GM21723 (cell line): ENCODE results near the gene BSND.

Source experiments
- ATAC-seq: cut with Tn5 transposase; IDR thresholded peaks from one replicate; pipeline ENCODE4 v1.9.1; 2021; ENCODE audit warnings: mild to moderate bottlenecking, moderate library complexity; ENCODE audit not compliant: unreplicated experiment

The BSND gene

DNA sequence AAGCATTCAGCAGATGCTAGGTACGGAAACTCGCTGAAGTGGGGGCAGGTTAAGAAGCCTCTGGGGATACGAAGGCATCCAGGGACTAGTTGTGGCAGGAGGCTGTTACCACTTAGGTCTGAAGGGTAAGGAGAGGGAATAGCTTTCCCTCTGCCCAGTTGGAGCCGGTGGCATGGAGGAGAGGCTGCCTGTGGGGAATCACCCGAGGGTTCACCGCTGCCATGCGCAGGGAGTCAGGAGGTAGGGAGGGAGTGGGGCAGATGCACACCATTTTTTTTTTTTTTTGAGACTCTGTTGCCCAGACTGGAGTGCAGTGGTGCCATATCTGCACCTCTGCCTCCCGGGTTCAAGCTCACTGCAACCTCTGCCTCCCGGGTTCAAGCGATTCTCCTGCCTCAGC lies 46.7 kb downstream of the BSND start:
- ATAC-seq = no peak

GRCh38 chr1:55046871-55047270 lies 48.1 kb downstream of the BSND start:
- ATAC-seq = no peak

DNA sequence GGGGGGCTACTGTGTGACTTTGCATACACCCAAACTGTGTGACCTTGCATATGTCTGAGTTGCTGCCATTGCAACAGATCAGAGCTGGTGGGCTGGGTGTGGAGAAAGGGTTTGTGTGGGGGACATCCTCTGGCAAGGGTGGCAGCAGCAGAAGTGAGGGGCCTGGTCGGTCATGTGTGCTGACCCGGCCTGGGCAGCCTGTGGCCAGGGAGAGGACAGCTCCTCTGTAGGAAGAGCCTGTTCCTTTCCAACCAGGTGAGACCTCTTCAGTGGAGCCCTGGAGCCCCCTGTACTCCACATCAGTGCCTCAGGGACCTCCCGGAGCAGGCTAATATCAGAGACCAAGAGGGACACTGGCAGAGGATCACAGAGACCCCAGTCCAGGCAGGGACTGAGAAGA lies 48.9 kb downstream of the BSND start:
- no peak for ATAC-seq

GRCh38 chr1:55048453-55049270 lies 49.9 kb downstream of the BSND start:
- no peak for ATAC-seq

DNA sequence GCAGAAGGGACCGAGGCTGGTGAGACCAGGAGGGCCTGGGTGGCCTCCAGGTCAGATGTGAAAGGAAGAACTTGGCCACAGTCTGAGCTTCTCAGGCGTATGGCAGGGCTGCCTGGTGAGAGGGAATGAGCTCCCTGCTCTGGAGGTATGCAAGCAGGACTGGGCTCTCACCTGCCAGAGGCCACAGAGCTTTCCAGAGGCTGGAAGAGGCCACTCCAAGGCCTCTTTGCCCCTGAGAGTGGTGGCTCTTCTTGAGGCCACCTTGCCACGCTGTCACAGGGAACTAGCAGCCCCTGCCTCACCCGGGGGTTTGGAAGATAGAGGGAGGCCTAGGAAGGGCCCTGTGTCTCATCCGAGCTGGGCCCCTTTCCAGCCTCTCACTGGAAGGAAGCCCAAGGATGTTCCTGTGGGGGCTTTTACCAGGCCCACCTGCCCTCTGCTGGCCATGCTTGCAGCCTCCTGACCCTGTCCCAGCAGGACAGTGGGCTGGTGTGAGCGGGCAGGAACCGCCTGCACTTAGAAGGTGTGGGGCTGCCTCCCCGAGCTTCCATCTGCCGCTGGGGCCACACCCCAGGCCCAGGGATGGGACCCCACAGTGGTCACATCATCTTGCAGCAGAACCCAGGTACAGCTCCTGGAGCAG lies 50.7 kb downstream of the BSND start:
- ATAC-seq = no peak

- ATAC-seq = no peak
These were observed 51.2 kb downstream of the BSND start for GRCh38 chr1:55049914-55050278.

DNA sequence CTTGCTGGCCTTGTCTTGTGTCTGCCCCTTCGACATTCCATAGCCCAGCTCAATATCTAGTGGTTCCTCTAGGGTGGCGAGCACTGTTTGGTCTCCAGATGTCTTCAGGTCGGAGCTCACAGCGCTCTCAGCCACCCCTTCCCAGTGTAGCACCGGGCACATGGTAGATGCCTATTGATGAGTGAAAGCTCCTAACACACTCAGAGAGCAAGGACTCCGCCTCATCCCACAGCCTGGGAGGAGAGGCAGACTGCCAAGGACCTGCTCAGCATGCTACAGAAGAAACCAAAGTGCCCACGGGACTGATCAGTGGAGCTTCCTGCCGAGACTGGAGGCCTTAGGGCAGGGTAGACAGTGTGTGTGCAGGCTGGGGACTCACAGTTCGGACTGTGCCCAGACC lies 51.5 kb downstream of the BSND start:
- ATAC-seq = no peak

DNA sequence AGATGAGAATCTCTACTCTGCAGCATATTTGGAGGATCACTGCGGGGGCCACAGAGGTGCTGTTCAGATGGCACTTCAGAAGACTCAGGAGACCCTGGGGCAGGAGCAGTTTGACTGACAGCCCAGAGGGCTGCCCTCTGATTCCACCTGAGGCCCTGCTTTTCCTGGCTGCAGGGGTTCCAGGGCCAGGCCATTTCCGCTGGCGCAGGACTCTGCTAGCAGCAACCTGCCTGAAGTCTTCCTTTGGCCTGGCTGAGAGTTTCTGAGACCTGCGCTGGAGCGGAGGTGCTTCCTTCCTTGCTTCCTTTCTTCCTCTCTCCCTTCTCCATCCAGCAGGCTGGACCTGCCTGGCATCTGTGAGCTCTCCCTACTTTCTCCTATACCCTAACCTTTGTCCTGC lies 52.4 kb downstream of the BSND start:
- no peak for ATAC-seq

DNA sequence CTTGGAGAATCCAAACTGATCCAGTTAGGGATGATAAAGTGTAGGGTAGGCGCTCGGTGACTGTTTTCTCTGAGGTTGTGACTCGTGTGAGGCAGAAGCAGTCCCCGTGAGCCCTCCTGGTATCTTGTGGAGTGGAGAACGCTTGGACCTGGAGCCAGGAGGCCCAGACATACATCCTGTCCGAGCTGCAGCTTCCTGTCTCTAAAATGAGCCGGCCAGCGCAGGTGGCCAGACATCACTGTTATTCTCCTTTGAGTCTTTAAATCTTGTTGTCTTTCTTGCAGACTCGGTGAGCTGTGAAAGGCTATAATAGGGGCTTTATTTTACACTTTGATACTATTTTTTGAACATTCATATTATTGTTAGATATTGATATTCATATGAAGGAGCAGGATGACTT lies 52.9 kb downstream of the BSND start:
- ATAC-seq = no peak

DNA sequence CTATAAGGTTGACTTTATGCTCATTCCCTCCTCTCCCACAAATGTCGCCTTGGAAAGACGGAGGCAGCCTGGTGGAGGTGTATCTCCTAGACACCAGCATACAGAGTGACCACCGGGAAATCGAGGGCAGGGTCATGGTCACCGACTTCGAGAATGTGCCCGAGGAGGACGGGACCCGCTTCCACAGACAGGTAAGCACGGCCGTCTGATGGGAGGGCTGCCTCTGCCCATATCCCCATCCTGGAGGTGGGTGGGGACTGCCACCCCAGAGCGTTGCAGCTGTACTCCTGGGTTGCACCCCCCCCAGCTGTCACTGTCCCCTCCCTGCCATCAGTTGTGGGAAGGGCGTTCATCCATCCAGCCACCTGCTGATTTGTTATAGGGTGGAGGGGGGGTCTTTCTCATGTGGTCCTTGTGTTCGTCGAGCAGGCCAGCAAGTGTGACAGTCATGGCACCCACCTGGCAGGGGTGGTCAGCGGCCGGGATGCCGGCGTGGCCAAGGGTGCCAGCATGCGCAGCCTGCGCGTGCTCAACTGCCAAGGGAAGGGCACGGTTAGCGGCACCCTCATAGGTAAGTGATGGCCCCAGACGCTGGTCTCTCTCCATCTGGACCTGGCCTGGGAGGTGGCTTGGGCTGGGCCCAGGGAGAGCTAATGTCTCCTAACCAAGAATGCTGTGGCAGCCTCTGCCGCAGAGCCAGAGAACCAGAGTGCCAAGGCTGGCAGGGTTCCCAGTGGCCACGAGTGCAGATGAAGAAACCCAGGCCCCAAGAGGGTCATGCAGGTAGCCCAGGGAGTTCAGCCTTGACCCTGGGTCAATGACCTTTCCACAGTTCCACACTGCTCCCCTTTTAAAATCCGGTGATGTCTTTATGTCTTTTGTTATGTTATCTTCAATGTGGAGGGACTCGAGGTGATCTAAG lies 53.7 kb downstream of the BSND start:
- ATAC-seq = no peak

DNA sequence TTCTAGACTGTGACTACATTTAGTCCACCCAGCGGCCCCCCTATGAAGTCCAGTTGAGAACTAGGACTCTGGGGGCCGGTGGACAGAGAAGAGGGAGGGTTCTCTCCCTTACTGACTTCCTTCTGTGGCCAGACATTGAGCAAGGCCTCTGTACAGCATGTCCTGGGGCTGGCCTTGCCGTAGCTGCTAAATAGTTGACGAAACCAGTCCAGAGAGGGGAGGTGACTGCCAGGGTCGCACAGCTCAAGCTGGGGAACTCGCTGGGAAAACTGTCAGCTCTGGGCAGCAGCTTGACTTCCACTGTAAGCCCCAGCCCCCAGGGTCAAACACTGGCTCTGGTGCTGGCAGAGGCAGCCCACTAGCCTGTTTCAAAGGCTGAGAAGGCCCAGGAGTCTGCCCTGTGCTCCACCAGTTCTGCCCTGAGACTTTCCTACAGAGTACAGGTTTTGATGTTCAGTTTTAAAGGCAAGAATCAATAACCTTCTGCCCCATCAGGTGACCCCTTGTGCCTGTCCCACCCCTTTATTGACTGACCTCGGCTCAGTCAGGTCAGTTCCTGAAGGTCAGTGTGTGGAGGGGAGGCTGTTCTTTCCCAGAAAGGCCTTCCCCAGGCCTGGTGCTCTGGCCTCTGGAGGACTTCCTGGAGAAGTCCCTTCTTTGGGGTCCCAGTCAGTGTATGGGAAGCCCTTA lies 54.7 kb downstream of the BSND start:
- ATAC-seq = no peak

DNA sequence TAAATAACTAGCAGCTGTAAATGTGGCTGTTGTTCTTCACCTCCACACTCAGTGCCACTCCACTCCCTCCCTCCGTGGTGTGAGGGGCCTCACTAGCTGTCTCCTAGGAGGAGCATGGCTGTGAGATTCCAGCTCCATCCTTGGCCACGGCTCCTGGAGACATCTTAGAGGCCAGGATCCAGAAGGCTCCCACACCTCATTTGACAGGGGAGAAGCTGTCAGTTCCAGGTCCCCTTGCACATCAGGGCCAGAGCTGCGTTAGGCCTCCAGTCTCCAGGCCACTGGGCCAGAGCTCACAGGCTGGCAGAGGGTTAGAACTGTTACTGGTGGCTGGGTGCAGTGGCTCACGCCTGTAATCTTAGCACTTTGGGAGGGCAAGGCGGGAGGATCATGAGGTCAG lies 55.7 kb downstream of the BSND start:
- ATAC-seq = no peak

- no peak for ATAC-seq
These were observed 56.5 kb downstream of the BSND start for GRCh38 chr1:55055084-55055882.

GRCh38 chr1:55055951-55056631 lies 57.4 kb downstream of the BSND start:
- no peak for ATAC-seq

DNA sequence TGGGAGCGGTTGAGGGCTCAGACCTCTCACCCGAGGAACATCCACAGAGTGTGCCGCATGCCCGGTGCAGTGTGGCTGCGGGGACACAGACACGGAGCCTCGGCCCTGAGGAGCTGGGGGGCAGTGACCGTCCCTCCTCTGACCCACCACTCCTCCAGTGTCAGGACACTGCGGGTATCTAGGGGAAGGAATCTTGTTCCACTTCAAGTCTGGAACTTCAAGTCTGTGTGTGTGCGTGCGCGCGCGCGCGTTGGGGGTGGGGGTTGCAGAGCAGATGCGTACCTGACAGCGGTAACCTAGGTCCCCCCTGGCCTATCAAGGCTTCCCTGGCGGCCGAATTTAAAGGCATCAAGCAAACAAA lies 57.9 kb downstream of the BSND start:
- no peak for ATAC-seq

DNA sequence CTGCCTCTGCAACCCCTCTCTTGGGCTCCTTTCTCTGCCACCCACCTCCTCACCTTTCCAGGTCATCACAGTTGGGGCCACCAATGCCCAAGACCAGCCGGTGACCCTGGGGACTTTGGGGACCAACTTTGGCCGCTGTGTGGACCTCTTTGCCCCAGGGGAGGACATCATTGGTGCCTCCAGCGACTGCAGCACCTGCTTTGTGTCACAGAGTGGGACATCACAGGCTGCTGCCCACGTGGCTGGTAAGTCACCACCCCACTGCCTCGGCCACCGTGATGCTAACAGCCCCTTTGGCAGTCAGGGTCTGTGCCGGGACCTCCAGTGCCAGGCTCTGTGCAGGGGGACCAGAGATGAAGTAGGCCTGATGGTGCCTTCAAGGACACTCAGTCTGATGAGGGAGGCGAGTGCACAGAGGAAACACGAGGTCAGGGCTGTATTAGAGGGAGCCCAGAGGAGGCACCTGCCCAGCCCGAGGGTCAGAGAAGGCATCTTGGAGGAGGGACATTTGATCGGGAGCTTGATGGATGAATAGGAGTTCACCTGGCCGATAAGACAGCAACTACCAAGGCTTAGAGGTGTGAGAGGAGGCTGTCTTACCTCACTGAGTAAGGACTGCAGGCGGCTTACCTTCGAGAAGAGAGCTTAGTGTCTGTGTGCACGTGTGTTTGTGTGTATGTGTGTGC lies 58.7 kb downstream of the BSND start:
- ATAC-seq = no peak

DNA sequence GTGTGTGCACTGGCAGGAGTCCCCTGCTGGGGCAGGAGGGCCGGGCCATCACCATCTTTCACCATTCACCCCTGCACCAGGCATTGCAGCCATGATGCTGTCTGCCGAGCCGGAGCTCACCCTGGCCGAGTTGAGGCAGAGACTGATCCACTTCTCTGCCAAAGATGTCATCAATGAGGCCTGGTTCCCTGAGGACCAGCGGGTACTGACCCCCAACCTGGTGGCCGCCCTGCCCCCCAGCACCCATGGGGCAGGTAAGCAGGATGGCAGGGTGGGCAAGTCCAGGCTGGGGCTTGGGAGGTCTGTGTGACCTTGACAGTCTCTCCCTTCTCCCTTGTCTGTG lies 59.2 kb downstream of the BSND start:
- ATAC-seq = no peak

DNA sequence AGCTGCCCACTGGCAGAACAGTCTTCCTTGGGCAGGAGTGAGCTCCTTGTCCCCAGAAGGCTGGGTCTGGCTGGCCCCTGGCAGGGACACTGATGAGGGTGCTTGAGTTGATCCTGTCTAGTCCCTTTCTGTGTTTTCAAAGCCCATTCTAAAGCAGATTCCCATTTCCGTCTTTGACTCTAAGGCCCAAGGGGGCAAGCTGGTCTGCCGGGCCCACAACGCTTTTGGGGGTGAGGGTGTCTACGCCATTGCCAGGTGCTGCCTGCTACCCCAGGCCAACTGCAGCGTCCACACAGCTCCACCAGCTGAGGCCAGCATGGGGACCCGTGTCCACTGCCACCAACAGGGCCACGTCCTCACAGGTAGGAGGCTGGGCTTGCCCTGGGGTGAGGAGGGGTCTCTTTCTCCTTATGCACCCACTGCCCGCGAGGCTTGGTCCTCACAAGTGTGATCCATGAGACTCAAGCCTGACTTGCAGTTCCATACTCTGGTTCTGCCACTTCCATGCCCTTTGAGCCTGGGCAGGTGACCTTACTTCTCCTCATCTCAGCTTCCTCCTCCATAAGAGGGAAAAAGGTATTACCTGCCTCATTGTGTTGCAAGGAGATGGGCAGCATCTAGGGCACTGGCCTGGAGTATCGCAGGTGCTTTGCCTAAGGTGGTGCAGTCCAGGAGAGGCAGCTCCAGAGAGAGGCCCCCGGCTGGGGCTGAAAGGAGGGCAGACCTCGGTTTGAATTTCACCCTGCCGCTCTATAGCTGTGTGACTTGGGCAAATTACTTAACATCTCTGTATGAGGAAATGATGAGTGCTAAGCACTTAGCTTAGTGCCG lies 60.8 kb downstream of the BSND start:
- ATAC-seq = no peak
